Suppressor macrophage (primary cell): Measurements from ENCODE around the gene P3H3.

ENCODE experiments used
- DNase-seq, 4 experiments: peaks; one replicate each; pipeline ENCODE4 v3.0.0-alpha.2; 2020 to 2022

Gene P3H3

GRCh38 chr12:6826734-6827436, 1.3 kb upstream of the P3H3 start:
- peak in 1 of 4 experiments; percentile 0 for DNase-seq

- peak; percentile 40 to 72 (median 63) for DNase-seq
Observed at GRCh38 chr12:6827437-6827911, 733 bp upstream of the P3H3 start.

- peak in 3 of 4 experiments; percentile 25 to 53 (median 36) for DNase-seq
Observed at GRCh38 chr12:6828781-6829535, 751 bp downstream of the P3H3 start.

- DNase-seq = peak in 1 of 4 experiments; percentile 27
Observed at GRCh38 chr12:6829536-6830220, 1.5 kb downstream of the P3H3 start.

GRCh38 chr12:6830286-6830890, 2.2 kb downstream of the P3H3 start:
- peak in 2 of 4 experiments; percentile 38 to 50 for DNase-seq

GRCh38 chr12:6830999-6831398, 2.8 kb downstream of the P3H3 start:
- DNase-seq = no peak

GRCh38 chr12:6831450-6831995, 3.3 kb downstream of the P3H3 start:
- no peak for DNase-seq

GRCh38 chr12:6832125-6832524, 3.9 kb downstream of the P3H3 start:
- no peak for DNase-seq

GRCh38 chr12:6833189-6833890, 5.1 kb downstream of the P3H3 start:
- DNase-seq = no peak

- DNase-seq = no peak
Observed at GRCh38 chr12:6834254-6834653, 6.0 kb downstream of the P3H3 start.

- no peak for DNase-seq
Observed at GRCh38 chr12:6834873-6835272, 6.7 kb downstream of the P3H3 start.

GRCh38 chr12:6836851-6837250, 8.6 kb downstream of the P3H3 start:
- no peak for DNase-seq

- DNase-seq = no peak
Observed at GRCh38 chr12:6837370-6838060, 9.3 kb downstream of the P3H3 start.

- DNase-seq = no peak
Observed at GRCh38 chr12:6838854-6839253, 10.6 kb downstream of the P3H3 start.

- no peak for DNase-seq
Observed at GRCh38 chr12:6839482-6840201, 11.4 kb downstream of the P3H3 start.

GRCh38 chr12:6840330-6840729, 12.1 kb downstream of the P3H3 start:
- no peak for DNase-seq

GRCh38 chr12:6840761-6841515, 12.7 kb downstream of the P3H3 start, which contains the start of gene GNB3:
TSS of gene GNB3 (plus strand) at chr12:6840925. CDS start at chr12:6841288, 363 bp downstream.
- DNase-seq = no peak

GRCh38 chr12:6842075-6842474, 13.9 kb downstream of the P3H3 start:
- DNase-seq = no peak

- DNase-seq = no peak
Observed at GRCh38 chr12:6843118-6843902, 15.1 kb downstream of the P3H3 start.
